LHCN-M2 (cell line): ENCODE results near the gene CTAGE8. TPM values are rescaled to one million over a fixed set of nuclear protein-coding genes. Genes with fewer than 3 reads are reported as not detected.
"Not testable (repeated sequence)": the region's sequence is repeated elsewhere in the genome, so short reads cannot be mapped to it uniquely, and the experiment has no call there.

Source experiments
- DNase-seq: peaks from one replicate; pipeline ENCODE4 v3.0.0-alpha.2; 2012; ENCODE audit warnings: low read depth
- total RNA-seq: library from RNA; depleted of rRNA; stranded (reverse); fragments of >200 nt; gene quantifications from 2 replicates; pipeline ENCODE4 v1.2.3, GENCODE V29; 2014; rRNA removed

CTAGE8 gene
- total RNA-seq, 1 experiment from 2014 or later: 0.17 TPM

DNA sequence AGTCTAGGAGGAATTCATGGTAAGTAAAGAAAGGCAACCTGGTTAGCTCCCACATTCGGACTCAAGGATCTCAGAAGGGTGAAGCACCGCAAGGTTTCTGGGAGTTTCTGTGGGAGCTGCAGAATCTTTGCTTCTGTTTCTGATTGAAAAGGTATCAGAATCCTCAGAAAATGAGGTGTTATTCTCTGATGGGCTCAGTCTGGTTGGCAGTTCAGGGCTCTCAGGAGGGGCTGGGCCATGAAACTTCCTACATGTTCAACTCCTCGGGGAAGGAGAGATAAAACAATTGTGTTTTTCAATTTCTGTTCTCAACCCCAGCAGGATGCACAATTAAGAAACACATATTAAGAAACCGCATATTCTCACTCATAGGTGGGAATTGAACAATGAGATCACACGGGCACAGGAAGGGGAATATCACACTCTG lies 13.6 kb downstream of the CTAGE8 start:
- DNase-seq: no peak

DNA sequence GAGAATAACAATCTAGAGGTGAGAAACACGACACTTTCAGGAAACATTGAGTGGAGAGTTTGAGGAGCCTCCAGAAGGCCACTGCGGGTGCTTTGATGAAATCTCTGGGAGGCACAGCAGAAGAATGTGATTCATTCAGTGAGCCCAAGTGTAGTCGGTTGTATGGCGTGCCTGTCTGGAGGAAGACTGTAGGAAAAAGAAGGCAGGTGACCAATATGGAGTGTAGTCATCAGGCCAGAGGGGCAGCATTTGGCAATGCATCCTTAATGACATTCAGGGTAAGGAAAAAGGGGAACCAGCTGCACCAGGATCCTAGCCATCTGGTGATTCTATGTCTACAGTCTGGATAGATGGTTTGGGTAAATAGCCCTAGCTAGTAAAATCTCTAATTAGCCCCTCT lies 16.8 kb downstream of the CTAGE8 start:
- not testable (repeated sequence) for DNase-seq

- not testable (repeated sequence) for DNase-seq
These were observed 21.3 kb downstream of the CTAGE8 start for GRCh38 chr7:144247674-144248330.

GRCh38 chr7:144246967-144247366 lies 22.1 kb downstream of the CTAGE8 start:
- DNase-seq: not testable (repeated sequence)

DNA sequence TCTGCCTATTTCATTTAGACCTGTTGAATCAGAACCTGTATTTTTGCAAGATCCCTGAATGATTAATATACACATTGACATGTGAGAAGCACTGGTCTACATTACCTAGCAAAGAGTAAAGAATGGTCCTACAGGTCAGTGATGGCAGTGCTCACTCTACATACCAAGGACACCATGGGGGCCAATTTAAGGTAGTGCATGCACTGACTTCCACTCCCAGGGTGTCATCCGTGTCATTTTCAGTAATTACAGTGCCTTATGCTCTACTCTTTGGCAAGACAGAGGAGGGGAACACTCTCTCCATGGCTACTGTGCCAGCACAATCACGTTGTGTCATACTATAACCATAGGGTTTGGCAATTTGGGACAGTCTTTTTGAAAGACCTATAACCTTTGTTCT lies 23.7 kb downstream of the CTAGE8 start:
- not testable (repeated sequence) for DNase-seq

DNA sequence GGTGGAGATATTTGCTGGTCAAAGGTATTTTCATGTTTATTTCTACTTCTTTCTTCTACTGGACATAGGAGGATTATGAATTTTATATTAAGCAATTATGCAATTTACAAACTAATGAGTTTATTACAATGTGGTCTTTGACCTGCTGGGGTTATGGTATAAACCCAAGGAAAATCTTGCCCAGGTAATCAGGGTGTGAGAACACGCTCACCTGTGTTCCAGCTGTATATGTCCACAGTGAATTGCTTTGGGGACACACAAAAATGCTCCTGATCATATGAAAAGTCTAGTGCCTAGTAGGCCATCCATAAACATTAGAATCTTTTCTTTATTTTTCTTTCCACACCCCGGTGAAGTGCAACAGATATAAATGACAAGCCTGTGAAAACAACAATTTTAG lies 29.7 kb downstream of the CTAGE8 start, which contains the start of gene OR2A42:
TSS of gene OR2A42 (minus strand) at position 241 of the 400 bp plus-strand sequence. CDS start 6,762 bp downstream, outside the sequence.
- DNase-seq: not testable (repeated sequence)

GRCh38 chr7:144238530-144239082 lies 30.5 kb downstream of the CTAGE8 start:
- DNase-seq: not testable (repeated sequence)

DNA sequence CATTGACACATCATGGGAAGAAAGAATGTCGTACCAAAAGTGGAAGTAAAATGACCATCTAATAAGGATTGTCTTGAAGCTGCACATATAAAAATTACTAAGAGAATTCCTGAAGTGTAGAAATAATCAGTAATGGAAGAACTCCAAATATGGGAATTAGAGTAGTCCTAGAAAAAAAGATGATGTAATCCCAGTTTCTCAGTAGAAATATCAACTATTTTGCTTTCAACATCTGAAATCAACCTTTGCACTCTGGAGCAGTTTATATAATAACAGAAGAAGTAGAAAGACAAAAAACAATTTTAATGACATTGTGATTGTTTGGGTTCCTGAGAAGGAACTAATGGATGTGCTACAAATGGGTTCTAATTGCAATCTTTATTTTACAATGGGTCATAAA lies 36.0 kb downstream of the CTAGE8 start:
- not testable (repeated sequence) for DNase-seq

GRCh38 chr7:144231027-144231426 lies 38.1 kb downstream of the CTAGE8 start:
- not testable (repeated sequence) for DNase-seq

- DNase-seq: not testable (repeated sequence)
These were observed 40.3 kb downstream of the CTAGE8 start for GRCh38 chr7:144228810-144229209.

DNA sequence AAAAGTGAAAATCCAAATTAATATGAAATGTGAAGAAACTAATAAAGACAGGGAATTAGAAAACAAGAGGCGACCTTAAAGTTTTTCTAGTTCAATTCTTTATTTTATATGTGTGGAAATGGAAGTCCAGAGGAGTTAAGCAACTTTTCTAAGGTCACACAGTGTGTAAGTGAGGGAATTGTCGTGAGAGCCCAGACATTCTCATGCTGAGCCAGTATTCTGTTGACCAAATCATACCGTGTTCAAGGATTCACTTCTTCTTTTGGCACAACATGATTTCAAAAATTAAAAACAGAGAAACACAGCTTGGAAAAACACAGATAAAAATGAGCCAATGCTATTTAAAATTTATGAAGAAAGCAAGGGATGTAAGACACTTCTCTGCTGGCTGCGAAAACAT lies 42.2 kb downstream of the CTAGE8 start:
- DNase-seq: not testable (repeated sequence)

- DNase-seq: not testable (repeated sequence)
These were observed 45.4 kb downstream of the CTAGE8 start for GRCh38 chr7:144223675-144224074.

DNA sequence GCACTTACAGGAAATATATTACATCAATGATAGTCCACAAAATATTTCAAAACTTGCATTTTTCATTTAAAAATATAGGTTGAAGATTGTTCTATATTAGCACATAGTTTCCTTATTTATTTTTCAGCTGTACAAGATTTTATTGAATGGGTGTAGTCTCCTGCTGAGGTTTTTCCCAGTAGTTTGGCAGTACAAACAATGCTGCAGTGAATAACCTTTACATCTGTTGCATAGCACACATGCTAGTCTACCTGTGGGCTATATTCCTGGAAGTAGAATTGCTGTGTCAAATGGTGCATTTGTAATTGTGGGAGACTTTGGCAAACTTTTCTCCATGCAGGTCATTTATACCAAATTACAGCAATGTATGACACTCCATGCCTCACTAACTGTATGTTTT lies 48.6 kb downstream of the CTAGE8 start:
- DNase-seq: not testable (repeated sequence)

GRCh38 chr7:144219149-144219548 lies 49.9 kb downstream of the CTAGE8 start:
- not testable (repeated sequence) for DNase-seq

- not testable (repeated sequence) for DNase-seq
These were observed 50.5 kb downstream of the CTAGE8 start for GRCh38 chr7:144218581-144218980.

DNA sequence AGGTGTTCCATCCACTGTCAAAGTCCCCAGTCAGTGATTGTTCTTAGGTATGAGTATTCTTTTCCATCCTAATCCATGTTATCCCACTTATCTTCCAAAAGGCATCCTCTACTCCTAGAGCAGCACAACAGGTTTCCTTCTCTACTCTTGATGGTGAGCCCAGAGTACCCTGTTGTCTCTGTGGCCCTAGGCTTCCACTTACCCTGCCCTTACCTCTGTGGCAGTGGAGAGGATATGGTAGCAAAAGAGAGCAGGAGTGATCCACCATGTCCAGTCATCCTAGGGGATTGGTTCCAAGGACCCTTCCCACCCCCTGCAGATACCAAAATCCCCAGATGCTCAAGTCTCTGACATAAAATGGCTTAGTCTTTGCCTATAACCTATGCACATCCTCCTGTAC lies 51.9 kb downstream of the CTAGE8 start:
- not testable (repeated sequence) for DNase-seq

Other genes starting within 250 kb of the CTAGE8 start
- not detected in 2 replicates for gene OR2A5, start 220.3 kb downstream of the CTAGE8 start, total RNA-seq
- gene OR2A25, start 199.5 kb downstream of the CTAGE8 start, total RNA-seq: not detected in 2 replicates
- gene OR2A12, start 183.0 kb downstream of the CTAGE8 start, total RNA-seq: not detected in 2 replicates
- not detected in 2 replicates for gene OR2A2, start 159.7 kb downstream of the CTAGE8 start, total RNA-seq
- not detected in 2 replicates for gene OR2A14, start 146.1 kb downstream of the CTAGE8 start, total RNA-seq
- 0.06 TPM in 1 of 2 replicates, not detected in the other for gene CTAGE4, start 85.8 kb downstream of the CTAGE8 start, total RNA-seq
- 0.13 and 0.46 TPM in 2 replicates for gene ARHGEF35, start 73.5 kb downstream of the CTAGE8 start, total RNA-seq
- gene OR2A42, start 29.7 kb downstream of the CTAGE8 start, total RNA-seq: not detected in 2 replicates
- gene OR2A7, start 4.5 kb downstream of the CTAGE8 start, total RNA-seq: not detected in 2 replicates
- gene OR2A1, start 43.1 kb upstream of the CTAGE8 start, total RNA-seq: not detected in 2 replicates
- gene ARHGEF5, start 86.1 kb upstream of the CTAGE8 start, total RNA-seq: 1.3 and 1.5 TPM in 2 replicates
- not detected in 2 replicates for gene NOBOX, start 134.4 kb upstream of the CTAGE8 start, total RNA-seq